GM12891 (cell line): ENCODE results near the gene ABTB2.

Experiments
- PAX5 ChIP-seq: IDR thresholded peaks from 2 replicates; pipeline ENCODE4 v1.6.1; 2011; ENCODE audit warnings: low read length, moderate library complexity, mild to moderate bottlenecking; ENCODE audit not compliant: insufficient read depth, severe bottlenecking
- POLR2A ChIP-seq: IDR thresholded peaks from 2 replicates; pipeline ENCODE4 v1.6.1; 2011; ENCODE audit warnings: low read depth, low read length, control low read depth
- POLR2AphosphoS5 ChIP-seq: IDR thresholded peaks from 2 replicates; pipeline ENCODE4 v1.6.1; 2011; ENCODE audit warnings: low read depth, low read length, control low read depth
- POU2F2 ChIP-seq: IDR thresholded peaks from 2 replicates; pipeline ENCODE4 v1.6.1; 2011; ENCODE audit warnings: low read depth, mild to moderate bottlenecking, control low read depth, low read length, moderate library complexity
- SPI1 ChIP-seq: IDR thresholded peaks from 2 replicates; pipeline ENCODE4 v1.6.1; 2011; ENCODE audit warnings: low read depth, low read length, control low read depth
- TAF1 ChIP-seq: IDR thresholded peaks from 2 replicates; pipeline ENCODE4 v1.6.1; 2011; ENCODE audit warnings: low read depth, low read length, control low read depth

- TF ChIP-seq PAX5 (no peak), POLR2A (no peak), POLR2AphosphoS5 (no peak), TAF1 (no peak), POU2F2 (no peak), SPI1 (no peak)
These were observed 184.8 kb downstream of the ABTB2 start for GRCh38 chr11:34173050-34173449.
